Stimulated activated CD4-positive, alpha-beta T cell treated with anti-CD3 and anti-CD28 coated beads, Interleukin-1b, Interleukin-23, amount 100 ng/mL, for 24 hours (primary cell): ENCODE results near the gene CRTC1.

Experiments used
- DNase-seq, 4 experiments: peaks; one replicate each; pipeline ENCODE4 v3.0.0-alpha.2; 2020; ENCODE audit warnings: low read depth in 4 of 4, low spot score in 1 of 4

The CRTC1 gene

DNA sequence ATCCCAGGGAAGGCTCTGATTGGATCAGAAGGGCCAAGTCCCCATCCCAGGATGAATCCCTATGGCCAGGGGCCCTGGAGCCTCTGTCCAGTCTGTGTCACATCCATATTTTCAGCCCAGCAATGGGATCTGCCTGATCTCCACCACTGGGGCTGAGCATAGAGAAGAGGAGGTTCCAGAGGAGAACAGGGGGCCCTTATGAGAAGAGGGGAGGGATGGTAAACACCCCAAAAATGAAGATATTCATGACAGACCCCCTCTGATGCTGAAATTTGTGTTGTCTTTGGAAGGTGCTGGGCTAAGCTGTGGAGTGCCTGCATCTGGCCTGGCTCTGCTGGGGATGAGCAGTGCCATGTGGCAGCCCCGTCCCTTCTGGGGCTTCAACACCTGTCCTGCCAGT lies 32.2 kb upstream of the CRTC1 start:
- no peak for DNase-seq

GRCh38 chr19:18651733-18652132 lies 31.7 kb upstream of the CRTC1 start:
- DNase-seq: no peak

- no peak for DNase-seq
Observed at GRCh38 chr19:18653853-18654252, 29.6 kb upstream of the CRTC1 start.

DNA sequence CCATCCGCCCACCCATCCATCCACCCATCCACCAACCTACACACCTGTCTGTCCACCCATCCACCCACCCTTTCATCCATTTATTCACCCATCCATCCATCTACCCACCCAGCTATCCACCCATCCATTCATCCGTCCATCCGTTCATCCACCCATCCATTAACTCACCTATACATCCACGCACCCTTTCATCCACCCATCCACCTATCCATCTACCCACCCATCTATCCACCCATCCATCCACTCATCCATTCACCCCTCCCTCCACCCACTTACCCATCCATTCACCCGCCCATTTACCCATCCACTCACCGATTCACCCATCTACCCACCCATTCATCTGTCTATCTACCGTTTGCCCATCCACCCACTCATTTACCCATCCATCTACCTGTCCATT lies 29.0 kb upstream of the CRTC1 start:
- DNase-seq: no peak

GRCh38 chr19:18655173-18655844 lies 28.2 kb upstream of the CRTC1 start:
- no peak for DNase-seq

DNA sequence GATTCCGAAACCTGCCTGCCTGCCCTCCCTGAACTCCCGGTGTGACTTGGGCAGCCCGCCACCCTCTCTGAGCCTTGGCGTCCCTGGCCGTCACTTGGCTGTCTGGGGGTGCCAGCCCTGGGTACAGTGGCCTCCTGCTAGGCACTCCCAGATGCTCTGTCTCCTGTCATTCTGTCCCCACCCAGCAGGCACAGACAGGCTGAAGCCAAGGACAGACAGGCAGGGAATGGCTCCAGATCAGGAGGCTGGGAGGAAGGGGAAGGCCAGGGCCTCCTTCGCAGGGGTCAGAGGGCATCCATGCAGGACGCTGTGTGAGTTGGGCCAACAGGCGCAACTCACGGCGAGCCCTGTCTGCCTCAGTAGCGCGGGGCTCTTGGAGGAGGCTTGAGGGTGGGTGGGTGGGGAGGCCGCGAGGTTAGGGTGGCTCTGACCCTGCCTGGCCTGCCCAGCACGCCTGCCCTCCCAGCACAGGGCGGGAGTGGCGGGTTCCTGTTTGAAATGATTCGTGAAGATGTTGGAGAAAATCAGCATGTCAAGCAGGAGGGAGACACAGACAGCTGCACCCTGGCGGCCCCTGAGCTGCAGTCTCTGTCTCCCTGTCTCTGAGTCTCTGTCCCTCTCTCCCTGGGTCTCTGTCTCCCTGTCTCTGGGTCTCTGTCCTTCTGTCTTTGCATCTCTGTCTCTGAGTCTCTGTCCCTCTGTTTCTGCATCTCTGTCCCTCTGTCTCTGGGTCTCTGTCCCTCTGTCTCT lies 27.0 kb upstream of the CRTC1 start:
- DNase-seq: no peak

DNA sequence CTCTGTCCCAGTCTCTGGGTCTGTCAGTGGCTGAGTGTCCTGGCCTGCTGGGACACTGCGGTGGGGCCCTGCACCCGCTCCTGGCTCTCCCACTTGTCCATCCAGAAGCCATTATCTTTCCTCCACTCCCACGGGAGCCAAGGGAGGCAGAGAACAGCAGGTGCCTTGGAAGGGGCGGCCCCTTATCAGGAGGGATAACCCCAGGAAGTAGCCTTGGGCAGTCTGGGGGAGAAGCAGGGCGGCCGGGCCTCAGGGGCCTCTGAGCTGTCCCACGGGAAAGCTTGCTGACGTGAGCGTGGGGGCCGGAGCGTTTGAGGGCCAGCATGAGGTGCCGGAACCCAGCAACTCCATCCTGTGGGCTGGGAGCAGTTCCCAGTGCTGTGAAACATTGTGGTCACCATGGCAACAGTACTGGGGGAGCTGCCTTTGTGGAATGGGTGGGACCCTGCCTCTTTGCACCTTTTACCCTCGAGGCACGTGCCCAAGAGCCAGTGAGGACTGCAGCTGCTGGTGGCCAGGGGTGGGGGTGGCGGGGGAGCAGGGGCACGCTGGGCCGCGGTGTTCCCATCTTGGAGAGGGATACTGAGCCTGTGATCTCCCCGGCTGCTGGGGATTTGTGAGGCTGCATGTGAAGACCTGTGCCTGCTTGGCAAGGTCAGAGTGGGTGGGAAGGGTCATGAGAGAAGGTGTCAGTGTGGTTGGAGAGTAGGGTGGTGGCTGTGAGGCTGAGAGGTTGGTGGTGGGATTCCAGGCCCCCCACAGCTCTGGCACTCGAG lies 25.7 kb upstream of the CRTC1 start:
- no peak for DNase-seq

- DNase-seq: no peak
Observed at GRCh38 chr19:18658366-18658855, 25.1 kb upstream of the CRTC1 start.

DNA sequence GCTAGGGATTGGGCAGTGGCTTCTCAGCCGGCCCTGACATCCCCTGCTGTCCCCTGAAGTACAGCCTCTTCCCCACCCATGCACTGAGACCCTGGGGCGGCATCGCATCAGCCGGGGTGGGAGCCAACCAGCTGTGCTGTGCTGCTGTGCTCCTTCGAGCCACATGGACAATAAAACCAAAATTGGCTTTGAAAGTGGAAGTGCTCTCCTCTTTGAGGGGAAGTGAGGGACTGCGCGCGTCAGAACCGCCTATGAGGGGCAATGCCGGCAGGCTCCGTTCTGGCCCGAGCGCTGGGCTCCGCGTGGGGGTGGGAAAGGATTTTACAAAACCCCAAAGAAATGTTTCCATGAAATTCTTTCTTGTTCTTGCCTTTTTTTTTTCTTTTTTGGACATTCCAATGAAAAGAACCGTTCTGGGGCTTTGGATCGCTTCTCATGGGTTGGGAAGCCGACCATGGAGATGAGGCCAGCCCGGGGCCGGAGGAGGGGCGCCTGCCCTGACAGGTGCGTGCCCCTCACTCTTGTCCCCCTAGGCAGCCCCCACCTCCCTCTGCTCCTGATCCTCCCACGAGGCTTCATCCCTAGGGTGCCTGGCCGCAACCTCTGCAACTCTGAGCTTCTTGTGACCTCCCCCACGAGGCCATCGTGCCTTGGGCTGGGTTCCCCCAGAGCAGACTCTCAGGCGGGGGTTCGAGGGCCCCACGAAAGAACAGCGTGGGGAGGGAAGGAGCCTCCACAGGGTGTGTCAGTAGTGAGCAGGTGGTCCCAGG lies 24.0 kb upstream of the CRTC1 start:
- DNase-seq: no peak

DNA sequence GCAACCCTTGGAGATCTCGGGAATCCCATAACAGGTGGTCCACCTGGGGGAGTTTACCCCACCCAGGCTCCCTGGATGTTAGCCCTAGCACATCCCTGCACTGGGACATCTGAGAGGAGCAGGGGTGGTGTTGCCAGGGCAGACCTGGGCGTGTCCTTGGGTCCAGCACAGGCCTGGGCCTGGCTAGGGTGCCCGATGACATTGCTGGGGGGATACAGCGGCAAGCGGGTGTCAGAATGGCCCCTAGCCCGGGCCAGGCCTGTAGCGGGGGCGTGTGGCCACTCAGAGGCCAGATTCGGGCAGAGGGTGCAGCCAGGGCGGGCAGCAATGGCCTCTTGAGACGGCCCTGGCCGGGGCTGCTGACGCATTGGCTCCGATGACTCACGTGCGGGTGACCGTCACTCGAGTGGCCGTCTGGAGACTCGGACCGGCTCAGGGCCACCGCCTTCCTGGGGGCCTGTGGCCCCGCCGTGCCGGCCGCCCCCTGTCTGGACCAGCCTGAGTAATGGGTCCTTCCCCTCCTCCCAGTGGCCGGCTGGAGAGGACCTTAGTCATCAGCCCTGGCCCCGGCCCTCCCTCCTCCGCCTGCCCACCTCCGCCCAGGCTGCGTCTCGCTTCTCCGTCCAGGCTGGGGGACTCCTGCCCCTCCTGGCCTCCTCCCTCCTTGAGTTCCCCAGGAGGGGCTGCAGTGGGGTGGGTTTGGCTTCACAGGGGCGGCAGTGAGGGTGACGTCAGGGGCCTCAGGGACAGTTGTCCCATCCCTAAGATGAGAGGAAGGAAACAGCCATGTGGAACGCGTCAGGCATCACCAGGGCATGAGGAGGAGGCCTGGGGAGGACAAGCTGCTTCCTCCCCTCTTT lies 23.2 kb upstream of the CRTC1 start:
- no peak for DNase-seq

DNA sequence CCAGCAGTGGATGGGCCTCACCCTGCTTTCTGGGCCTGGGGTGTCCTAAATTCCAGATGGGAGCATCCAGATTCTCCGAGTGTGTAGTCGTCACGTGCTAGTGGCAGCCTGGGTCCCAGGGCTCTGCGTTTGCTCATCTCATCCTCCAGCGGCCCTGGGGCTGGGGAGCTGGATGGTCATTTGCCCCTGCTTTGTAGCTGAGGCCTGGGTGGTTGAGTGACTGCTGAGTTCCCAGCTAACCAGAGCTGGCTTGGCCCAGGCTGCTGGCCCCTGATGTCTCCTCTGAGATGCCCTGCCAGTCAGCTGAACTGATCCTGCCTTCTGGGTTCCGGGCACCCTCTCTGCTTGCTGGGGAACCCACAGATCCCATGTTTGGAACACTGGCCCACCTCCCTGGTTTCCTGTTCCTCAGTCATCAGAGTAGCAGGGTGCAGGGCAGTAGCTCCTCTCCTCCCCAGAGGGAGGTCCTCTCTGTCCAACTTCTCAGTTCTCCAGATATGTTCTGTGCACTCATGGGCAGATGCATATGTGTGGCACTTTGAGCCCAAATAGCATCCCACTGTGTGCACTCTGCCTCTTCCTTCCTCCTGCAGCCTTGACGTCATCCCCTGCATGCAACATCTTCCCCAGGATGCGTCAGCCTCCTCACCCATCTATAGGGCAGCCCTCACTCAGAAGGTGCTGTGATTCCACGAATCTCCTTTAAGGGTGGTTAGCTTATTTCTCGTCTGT lies 22.4 kb upstream of the CRTC1 start:
- DNase-seq: no peak

- no peak for DNase-seq
Observed at GRCh38 chr19:18662972-18663732, 20.3 kb upstream of the CRTC1 start.

DNA sequence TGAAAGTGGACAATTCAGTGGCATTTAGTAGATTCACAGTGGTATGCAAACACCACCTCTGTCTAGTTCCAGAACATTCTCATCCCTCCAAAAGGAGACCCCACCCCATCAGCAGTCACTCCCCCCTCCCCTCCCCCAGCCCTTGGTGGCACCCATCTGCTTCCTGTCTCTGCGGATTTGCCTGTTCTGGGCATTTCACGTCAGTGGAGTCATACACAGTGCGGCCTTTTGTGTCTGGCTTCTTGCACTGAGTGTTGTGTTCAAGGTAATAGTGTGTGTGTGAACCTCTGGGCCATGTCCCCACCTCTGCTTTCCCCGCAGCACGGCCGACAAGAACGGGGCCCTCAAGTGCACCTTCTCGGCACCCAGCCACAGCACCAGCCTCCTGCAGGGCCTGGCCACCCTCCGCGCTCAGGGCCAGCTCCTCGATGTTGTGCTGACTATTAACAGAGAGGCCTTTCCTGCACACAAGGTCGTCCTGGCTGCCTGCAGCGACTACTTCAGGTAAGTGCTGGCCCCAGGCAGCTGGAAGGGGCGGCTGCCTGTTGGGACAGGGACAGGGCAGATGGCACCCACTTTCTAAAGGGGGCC lies 19.4 kb upstream of the CRTC1 start:
- DNase-seq: no peak

- DNase-seq: no peak
Observed at GRCh38 chr19:18665771-18666202, 17.7 kb upstream of the CRTC1 start.

DNA sequence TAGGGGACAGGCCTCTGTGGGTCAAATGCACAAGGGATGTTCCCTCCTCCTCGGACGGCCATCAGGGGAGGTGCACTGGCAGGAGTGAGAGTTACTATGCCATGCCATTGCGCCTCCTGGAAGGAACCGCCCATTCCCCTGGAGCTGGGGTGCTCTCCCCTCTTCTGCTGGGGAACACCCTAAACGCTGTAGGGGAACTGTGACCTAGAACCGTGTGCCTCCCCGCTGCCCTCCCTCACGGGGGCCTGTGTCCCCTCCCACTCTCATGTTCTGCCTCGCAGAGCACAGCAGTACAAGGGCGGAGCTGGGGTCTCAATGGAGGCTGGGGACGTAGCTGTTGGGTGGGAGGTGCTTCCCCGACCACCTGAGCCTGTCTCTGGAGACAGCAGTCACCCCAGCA lies 17.2 kb upstream of the CRTC1 start:
- no peak for DNase-seq

DNA sequence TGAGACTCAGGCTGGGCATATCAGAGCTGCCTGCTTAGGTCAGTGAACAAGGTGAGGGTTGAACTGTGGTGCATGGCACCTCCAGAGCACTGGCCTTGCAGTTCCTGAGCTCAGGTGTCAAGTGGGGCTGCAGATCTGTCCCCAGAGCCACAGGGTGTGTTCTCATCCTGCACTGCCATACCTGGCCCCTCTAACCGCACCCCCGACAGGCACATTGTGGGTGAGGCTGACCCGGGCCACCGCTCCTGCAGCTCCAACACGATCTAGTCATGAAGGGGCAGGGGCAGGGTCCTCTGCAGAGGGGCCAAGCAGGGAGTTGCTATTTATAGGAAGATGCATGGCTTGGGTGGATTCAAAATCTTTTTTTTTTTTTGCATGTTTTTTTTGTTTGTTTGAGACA lies 16.7 kb upstream of the CRTC1 start:
- DNase-seq: no peak

DNA sequence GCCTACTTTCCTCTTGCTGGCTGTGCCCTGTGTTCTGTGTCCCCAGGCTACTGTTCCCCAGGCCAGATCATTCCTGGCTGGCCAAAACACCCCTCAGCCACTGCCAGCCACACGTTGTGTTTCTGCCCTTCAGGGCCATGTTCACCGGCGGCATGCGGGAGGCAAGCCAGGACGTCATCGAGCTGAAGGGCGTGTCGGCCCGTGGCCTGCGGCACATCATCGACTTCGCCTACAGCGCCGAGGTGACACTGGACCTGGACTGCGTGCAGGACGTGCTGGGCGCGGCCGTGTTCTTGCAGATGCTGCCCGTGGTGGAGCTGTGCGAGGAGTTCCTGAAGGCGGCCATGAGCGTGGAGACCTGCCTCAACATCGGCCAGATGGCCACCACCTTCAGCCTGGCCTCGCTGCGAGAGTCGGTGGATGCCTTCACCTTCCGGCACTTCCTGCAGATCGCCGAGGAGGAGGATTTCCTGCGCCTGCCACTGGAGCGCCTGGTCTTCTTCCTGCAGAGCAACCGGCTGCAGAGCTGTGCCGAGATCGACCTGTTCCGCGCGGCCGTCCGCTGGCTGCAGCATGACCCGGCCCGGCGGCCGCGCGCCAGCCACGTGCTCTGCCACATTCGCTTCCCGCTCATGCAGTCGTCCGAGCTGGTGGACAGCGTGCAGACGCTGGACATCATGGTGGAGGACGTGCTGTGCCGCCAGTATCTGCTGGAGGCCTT lies 15.8 kb upstream of the CRTC1 start:
- no peak for DNase-seq

DNA sequence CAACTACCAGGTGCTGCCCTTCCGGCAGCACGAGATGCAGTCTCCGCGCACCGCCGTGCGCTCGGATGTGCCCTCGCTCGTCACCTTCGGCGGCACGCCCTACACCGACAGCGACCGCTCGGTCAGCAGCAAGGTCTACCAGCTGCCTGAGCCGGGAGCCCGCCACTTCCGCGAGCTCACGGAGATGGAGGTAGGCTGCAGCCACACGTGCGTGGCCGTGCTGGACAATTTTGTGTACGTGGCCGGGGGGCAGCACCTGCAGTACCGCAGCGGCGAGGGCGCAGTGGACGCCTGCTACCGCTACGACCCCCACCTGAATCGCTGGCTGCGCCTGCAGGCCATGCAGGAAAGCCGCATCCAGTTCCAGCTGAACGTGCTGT lies 15.2 kb upstream of the CRTC1 start:
- no peak for DNase-seq
